HCT116 (cell line): ENCODE data around the gene TFF3.

Experiments
- CEBPB ChIP-seq: IDR thresholded peaks from 2 replicates; pipeline ENCODE4 v1.6.1; 2012; ENCODE audit warnings: low read depth
- SRF ChIP-seq: IDR thresholded peaks from 2 replicates; pipeline ENCODE4 v1.6.1; 2012; ENCODE audit warnings: low read depth
- TF ChIP-seq, protein P1 (sequence below), 3 experiments: fragments of 200-600 bp in 1 of 3; sonication (generic) in 1 of 3; IDR thresholded peaks in 2 of 3; conservative IDR thresholded peaks in 1 of 3; 2 replicates each; pipeline ENCODE4 v1.5.1; 2012 to 2017; ENCODE audit warnings: low read depth in 2 of 3, low read length in 2 of 3, antibody characterized with exemption in 1 of 3, borderline replicate concordance in 1 of 3, control low read depth in 1 of 3, mild to moderate bottlenecking in 1 of 3, mixed read lengths in 1 of 3, mixed run types in 1 of 3, moderate library complexity in 1 of 3; ENCODE audit not compliant: insufficient read depth in 1 of 3

DNA sequence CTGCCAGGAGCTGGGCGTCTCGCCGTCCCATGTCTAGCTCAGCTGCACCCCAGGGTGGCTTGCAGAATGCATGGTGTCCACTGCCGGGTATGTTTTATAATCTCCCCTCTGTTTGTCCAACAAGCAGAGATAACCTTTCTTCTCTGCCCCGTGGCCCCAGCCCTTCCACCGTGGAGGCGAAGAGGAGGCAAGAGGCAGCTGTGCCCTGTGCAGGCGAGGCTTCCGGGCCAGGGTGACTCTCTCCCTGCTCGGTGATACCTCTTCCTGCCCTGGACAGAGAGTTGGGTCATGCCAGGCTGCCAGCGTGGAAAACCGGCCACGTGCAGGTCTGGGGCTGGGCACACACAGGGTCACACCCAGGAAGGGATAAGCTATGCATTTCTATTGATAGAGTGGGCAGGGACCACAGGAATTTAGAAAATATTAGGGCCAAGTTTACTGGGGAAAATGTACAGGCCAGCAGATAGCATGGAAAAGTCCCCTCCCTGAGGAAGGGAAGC, 35.8 kb upstream of the TFF3 start, which contains the start of gene TFF2:
- TF ChIP-seq, protein P1, sequence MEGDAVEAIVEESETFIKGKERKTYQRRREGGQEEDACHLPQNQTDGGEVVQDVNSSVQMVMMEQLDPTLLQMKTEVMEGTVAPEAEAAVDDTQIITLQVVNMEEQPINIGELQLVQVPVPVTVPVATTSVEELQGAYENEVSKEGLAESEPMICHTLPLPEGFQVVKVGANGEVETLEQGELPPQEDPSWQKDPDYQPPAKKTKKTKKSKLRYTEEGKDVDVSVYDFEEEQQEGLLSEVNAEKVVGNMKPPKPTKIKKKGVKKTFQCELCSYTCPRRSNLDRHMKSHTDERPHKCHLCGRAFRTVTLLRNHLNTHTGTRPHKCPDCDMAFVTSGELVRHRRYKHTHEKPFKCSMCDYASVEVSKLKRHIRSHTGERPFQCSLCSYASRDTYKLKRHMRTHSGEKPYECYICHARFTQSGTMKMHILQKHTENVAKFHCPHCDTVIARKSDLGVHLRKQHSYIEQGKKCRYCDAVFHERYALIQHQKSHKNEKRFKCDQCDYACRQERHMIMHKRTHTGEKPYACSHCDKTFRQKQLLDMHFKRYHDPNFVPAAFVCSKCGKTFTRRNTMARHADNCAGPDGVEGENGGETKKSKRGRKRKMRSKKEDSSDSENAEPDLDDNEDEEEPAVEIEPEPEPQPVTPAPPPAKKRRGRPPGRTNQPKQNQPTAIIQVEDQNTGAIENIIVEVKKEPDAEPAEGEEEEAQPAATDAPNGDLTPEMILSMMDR (IDR thresholded peaks at IDR 0.05 in 2 of 3, conservative IDR thresholded peaks at IDR 0.05 in 1 of 3; ENCODE audit: borderline replicate concordance in 1 of 3, insufficient read depth in 1 of 3, low read depth in 2 of 3, low read length in 2 of 3) = no peak
- TF ChIP-seq SRF (no peak), CEBPB (no peak)
